HG03442 (cell line): Measurements from ENCODE around the gene HECW1.
A peak's percentile ranks its signal among the peaks of the same experiment; 100 is the strongest.

ENCODE experiments used
- ATAC-seq: cut with Tn5 transposase; IDR thresholded peaks from one replicate; pipeline ENCODE4 v1.9.1; 2021; ENCODE audit warnings: mild to moderate bottlenecking, moderate library complexity; ENCODE audit not compliant: unreplicated experiment

Gene HECW1

GRCh38 chr7:43487731-43488073 lies 375.3 kb downstream of the HECW1 start:
- no peak for ATAC-seq

- no peak for ATAC-seq
Observed at GRCh38 chr7:43489257-43489656, 376.8 kb downstream of the HECW1 start.

GRCh38 chr7:43490016-43490415 lies 377.6 kb downstream of the HECW1 start:
- no peak for ATAC-seq

GRCh38 chr7:43491123-43491522 lies 378.7 kb downstream of the HECW1 start:
- ATAC-seq = no peak

GRCh38 chr7:43491984-43492383 lies 379.5 kb downstream of the HECW1 start:
- ATAC-seq = no peak

GRCh38 chr7:43492896-43493295 lies 380.4 kb downstream of the HECW1 start:
- no peak for ATAC-seq

- peak; percentile 54 for ATAC-seq
Observed at GRCh38 chr7:43495572-43495971, 383.1 kb downstream of the HECW1 start.

GRCh38 chr7:43496596-43496995 lies 384.1 kb downstream of the HECW1 start:
- ATAC-seq = no peak

- ATAC-seq = no peak
Observed at GRCh38 chr7:43501870-43502269, 389.4 kb downstream of the HECW1 start.

- no peak for ATAC-seq
Observed at GRCh38 chr7:43502941-43503340, 390.5 kb downstream of the HECW1 start.

GRCh38 chr7:43505412-43505811 lies 393.0 kb downstream of the HECW1 start:
- no peak for ATAC-seq

GRCh38 chr7:43506460-43506859 lies 394.0 kb downstream of the HECW1 start:
- no peak for ATAC-seq

- ATAC-seq = no peak
Observed at GRCh38 chr7:43508461-43508860, 396.0 kb downstream of the HECW1 start.

- ATAC-seq = no peak
Observed at GRCh38 chr7:43509906-43510305, 397.5 kb downstream of the HECW1 start.

- ATAC-seq = no peak
Observed at GRCh38 chr7:43511029-43511428, 398.6 kb downstream of the HECW1 start.

GRCh38 chr7:43511769-43512515 lies 399.5 kb downstream of the HECW1 start:
- no peak for ATAC-seq

GRCh38 chr7:43513251-43513650 lies 400.8 kb downstream of the HECW1 start:
- ATAC-seq = no peak

GRCh38 chr7:43516581-43517342 lies 404.3 kb downstream of the HECW1 start:
- peak; percentile 79 for ATAC-seq

GRCh38 chr7:43517464-43517863 lies 405.0 kb downstream of the HECW1 start:
- ATAC-seq = no peak

- ATAC-seq = no peak
Observed at GRCh38 chr7:43520201-43520600, 407.8 kb downstream of the HECW1 start.

GRCh38 chr7:43522406-43523156 lies 410.1 kb downstream of the HECW1 start:
- ATAC-seq = no peak
